ENCODE data around the gene PIN1. TPM values are rescaled to one million over a fixed set of nuclear protein-coding genes. Genes with fewer than 3 reads are reported as not detected.
A peak's percentile ranks its signal among the peaks of the same experiment; 100 is the strongest.
"Not testable (repeated sequence)": the region's sequence is repeated elsewhere in the genome, so short reads cannot be mapped to it uniquely, and the experiment has no call there.

Gene PIN1
- total RNA-seq, 2 donors from 2014 or later: 111 to 125 TPM

DNA sequence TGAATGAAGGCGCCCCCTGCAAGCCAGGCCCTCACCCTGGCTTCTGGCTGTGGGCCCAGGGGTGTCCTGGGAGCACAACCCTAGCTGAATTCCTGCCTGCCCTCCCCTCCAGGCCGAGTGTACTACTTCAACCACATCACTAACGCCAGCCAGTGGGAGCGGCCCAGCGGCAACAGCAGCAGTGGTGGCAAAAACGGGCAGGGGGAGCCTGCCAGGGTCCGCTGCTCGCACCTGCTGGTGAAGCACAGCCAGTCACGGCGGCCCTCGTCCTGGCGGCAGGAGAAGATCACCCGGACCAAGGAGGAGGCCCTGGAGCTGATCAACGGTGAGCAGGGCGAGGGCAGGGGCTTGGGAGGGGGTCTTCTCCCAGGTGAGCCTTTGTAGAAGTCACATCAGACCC lies 3.2 kb downstream of the PIN1 start:
- no peak for DNase-seq (ENCODE audit: low spot score)
- Histone ChIP-seq H3K36me3 (peaks cover 39% of the 10 kb centered on the region), H3K4me1 (peaks cover 0 to 24% of the 10 kb centered on the region in 2 donors), H3K4me3 (no peak overlapping the region), H3K27me3 (no peaks in the 10 kb centered on the region), H3K9me3 (no peaks in the 10 kb centered on the region), H3K27ac (no peak overlapping the region)
- TF ChIP-seq, protein P1, sequence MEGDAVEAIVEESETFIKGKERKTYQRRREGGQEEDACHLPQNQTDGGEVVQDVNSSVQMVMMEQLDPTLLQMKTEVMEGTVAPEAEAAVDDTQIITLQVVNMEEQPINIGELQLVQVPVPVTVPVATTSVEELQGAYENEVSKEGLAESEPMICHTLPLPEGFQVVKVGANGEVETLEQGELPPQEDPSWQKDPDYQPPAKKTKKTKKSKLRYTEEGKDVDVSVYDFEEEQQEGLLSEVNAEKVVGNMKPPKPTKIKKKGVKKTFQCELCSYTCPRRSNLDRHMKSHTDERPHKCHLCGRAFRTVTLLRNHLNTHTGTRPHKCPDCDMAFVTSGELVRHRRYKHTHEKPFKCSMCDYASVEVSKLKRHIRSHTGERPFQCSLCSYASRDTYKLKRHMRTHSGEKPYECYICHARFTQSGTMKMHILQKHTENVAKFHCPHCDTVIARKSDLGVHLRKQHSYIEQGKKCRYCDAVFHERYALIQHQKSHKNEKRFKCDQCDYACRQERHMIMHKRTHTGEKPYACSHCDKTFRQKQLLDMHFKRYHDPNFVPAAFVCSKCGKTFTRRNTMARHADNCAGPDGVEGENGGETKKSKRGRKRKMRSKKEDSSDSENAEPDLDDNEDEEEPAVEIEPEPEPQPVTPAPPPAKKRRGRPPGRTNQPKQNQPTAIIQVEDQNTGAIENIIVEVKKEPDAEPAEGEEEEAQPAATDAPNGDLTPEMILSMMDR (IDR thresholded peaks at IDR 0.05): no peak

DNA sequence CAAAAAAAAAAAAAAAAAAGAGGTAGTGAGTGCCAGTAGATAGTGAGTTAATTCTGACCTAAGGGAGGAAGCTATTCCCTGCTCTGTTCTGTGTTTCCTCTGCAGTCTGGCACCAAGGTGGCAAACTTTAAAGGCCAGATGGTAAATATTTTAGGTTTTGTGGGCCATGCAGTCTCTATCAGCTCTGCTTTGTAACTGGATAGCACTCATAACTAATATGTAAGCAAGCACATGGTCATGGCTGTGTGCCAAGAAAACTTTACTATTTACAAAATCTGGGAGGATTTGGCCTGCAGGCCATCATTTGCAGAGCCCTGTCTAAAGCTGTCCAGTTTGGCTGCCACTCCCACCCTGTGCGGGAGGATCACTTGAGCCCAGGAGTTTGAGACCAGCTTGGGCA lies 4.3 kb downstream of the PIN1 start:
- TF ChIP-seq, protein P1 (IDR thresholded peaks at IDR 0.05): no peak
- peaks cover 50% of the 10 kb centered on the region for H3K36me3 ChIP-seq
- no peak overlapping the region for H3K27ac ChIP-seq
- H3K27me3 ChIP-seq: no peaks in the 10 kb centered on the region
- H3K4me3 ChIP-seq: no peak overlapping the region
- DNase-seq (ENCODE audit: low spot score): no peak
- peaks cover 0 to 24% of the 10 kb centered on the region in 2 donors for H3K4me1 ChIP-seq
- H3K9me3 ChIP-seq: no peaks in the 10 kb centered on the region

DNA sequence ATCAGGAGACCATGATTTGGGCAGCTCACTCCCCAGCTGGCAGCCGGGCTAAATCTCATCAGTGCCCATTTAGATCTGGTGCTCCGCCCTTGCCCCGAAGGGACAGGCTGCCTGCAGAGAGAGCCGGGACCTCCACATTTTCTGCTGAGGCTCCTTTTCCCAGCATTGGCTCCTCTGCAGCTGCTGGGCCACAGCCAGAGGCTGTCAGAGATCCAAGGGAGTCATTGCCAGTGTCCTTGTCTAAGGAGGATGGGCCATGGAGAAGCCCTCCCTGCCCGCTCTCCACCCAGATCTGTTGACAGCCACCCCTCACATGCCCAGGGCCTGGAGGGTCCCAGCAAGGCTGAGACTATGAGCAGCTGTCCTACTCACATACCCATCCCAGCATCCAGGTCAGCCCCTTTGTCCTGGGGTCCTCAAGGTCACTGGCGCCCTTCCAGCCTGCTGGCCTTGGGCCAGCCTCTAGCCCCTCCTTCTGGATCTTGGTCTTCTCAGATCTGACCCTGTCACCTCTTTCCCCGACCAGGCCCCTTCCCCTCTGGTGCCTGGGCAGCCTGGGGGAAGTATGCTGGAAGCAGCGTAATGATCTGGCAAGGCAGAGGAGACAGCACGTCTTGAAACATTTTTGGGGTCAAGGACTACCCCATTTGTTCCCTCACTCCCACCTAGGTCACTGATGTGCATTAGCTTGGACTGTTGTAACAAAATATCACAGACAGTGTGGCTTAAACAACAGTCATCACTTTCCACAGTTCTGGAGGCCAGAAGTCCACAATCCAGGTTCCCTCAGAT lies 7.9 kb downstream of the PIN1 start:
- no peaks in the 10 kb centered on the region for H3K9me3 ChIP-seq
- TF ChIP-seq, protein P1 (IDR thresholded peaks at IDR 0.05): no peak
- peaks cover 56% of the 10 kb centered on the region for H3K36me3 ChIP-seq
- no peak for DNase-seq (ENCODE audit: low spot score)
- H3K4me1 ChIP-seq: peaks cover 0 to 18% of the 10 kb centered on the region in 2 donors
- H3K4me3 ChIP-seq: no peak overlapping the region
- H3K27me3 ChIP-seq: no peaks in the 10 kb centered on the region
- no peak overlapping the region for H3K27ac ChIP-seq

DNA sequence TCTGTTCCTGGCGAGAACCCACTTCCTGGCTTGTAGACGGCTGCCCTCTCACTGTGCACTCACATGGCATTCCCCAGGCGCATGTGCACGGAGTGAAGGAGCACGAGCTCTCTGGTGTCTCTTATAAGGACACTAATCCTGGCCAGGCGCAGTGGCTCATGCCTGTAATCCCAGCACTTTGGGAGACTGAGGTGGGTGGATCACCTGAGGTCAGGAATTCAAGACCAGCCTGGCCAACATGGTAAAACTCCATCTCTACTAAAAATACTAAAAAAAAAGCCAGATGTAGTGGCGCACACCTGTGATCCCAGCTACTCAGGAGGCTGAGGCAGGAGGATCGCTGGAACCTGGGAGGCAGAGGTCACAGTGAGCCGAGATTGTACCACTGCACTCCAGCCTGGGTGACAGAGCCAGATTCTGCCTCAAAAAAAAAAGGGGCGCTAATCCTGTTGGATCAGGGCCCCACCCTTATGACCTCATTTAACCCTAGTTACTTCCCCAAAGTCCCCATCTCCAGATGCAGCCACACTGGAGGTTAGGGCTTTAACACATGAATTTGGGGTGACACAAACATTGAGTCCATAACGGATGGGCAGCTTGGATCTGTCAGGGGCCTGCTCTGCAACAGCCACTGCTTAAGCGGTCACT lies 8.6 kb downstream of the PIN1 start:
- not testable (repeated sequence) for H3K27me3 ChIP-seq; H3K4me3 ChIP-seq; H3K27ac ChIP-seq; DNase-seq (ENCODE audit: low spot score); H3K9me3 ChIP-seq
- Histone ChIP-seq H3K36me3 (peaks cover 63% of the 10 kb centered on the region), H3K4me1 (peaks cover 0 to 18% of the 10 kb centered on the region in 2 donors)

DNA sequence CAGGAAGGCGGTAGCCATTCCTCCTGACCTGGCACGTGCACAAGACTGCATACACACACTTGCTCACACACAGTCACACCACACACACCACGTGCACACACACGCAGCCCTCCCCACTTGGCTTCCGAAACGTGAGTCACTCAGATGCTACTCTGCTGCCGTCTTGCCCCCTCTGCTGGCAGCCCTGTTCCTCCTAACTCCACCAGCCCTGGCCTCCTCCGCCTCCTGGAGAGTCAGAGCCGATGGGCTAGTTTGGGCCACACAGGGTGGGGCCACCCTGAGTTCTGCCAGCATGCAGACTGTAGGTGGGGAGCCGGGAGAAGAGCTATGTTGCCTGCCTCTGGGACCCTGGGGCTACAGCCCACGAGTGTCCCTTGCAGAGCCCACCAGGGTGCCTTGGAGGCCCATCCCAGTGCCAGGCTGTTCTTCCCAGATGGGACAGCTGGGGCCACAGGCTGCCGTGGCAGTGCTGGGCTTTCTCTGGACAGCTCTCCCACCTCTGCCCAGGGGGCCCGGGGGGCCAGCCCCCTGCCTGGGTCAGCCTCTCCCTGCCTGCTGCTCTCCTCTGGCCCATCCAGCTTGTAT lies 12.1 kb downstream of the PIN1 start:
- H3K4me1 ChIP-seq: peaks cover 0 to 18% of the 10 kb centered on the region in 2 donors
- TF ChIP-seq, protein P1 (IDR thresholded peaks at IDR 0.05): peak in 1 of 2 donors; percentile 38
- H3K36me3 ChIP-seq: peaks cover 39% of the 10 kb centered on the region
- H3K9me3 ChIP-seq: no peaks in the 10 kb centered on the region
- H3K27me3 ChIP-seq: no peaks in the 10 kb centered on the region
- no peak overlapping the region for H3K27ac ChIP-seq
- H3K4me3 ChIP-seq: no peak overlapping the region
- peak; percentile 70 for DNase-seq (ENCODE audit: low spot score)

DNA sequence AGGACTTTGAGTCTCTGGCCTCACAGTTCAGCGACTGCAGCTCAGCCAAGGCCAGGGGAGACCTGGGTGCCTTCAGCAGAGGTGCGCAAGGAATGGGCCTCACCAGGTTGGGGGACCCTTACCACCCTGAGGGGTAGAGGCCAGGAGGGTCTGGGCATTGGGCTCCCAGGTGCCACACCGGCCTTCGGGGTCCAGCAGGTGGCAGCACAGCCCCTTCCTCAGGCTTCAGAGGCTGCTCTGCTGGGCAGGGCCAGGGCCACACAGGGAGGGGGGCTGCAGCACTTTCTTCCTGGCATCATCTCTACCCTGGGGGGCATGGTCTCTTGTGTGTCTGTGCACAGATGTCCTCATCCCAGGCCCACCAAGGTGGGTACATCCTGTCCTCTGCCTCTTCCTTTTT lies 12.9 kb downstream of the PIN1 start:
- peaks cover 0 to 10% of the 10 kb centered on the region in 2 donors for H3K4me1 ChIP-seq
- H3K27me3 ChIP-seq: no peaks in the 10 kb centered on the region
- H3K27ac ChIP-seq: no peak overlapping the region
- no peak overlapping the region for H3K4me3 ChIP-seq
- H3K9me3 ChIP-seq: no peaks in the 10 kb centered on the region
- no peak for DNase-seq (ENCODE audit: low spot score)
- TF ChIP-seq, protein P1 (IDR thresholded peaks at IDR 0.05): no peak
- H3K36me3 ChIP-seq: peaks cover 32% of the 10 kb centered on the region

Measured in right atrium auricular region (tissue), 2 donors.